ENCODE results near the gene JPT2. TPM values are rescaled to one million over a fixed set of nuclear protein-coding genes. Genes with fewer than 3 reads are reported as not detected.

Gene JPT2
- polyA plus RNA-seq, 3 donors, result 5.4 to 7.5 (median 5.8) TPM

DNA sequence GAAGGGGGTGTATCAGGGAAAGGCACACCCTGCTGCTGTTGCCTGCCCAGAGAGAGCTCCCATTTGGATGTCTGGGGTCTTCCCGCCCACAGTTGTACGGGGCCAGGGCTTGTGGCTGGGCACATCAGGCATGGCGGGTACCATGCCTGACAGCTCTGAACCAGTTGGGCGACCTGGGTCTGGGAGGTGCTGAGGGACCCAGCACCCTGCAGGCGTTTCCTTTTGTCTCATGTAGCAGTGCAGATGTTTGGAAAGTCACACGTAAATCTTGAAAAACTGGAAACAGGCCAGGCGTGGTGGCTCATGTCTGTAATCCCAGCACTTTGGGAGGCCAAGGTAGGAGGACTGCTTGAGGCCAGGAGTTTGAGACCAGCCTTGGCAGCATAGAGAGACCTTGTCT is 8.4 kb upstream of the JPT2 start:
- H3K4me2 ChIP-seq (replicated peaks; ENCODE audit: extremely low read depth, low read length, poor library complexity, severe bottlenecking), result no peak overlapping the region
- H3K9me3 Mint-ChIP-seq, result no peaks in the 10 kb centered on the region
- H3K4me1 ChIP-seq (ENCODE audit: control insufficient read depth in 1 of 2, insufficient read depth in 2 of 2, low read length in 2 of 2), result no peaks in the 10 kb centered on the region
- no peaks in the 10 kb centered on the region for H3K79me2 ChIP-seq (ENCODE audit: insufficient read depth, low read length)
- no peak overlapping the region for H3K9ac ChIP-seq (ENCODE audit: insufficient read depth, low read length, poor library complexity, severe bottlenecking)
- H3K4me3 Mint-ChIP-seq, result no peak overlapping the region
- 98% methylated on average over 7 of the region's 7 CpGs for WGBS (ENCODE audit: insufficient coverage)
- H3K4me3 ChIP-seq (replicated peaks in 1 of 3; ENCODE audit: low read depth in 2 of 3, low read length in 3 of 3), result no peak overlapping the region
- no peak overlapping the region for H2AFZ ChIP-seq (ENCODE audit: insufficient read depth, low read depth, low read length, poor library complexity, severe bottlenecking)
- no peak overlapping the region for H3K27ac Mint-ChIP-seq
- H3K27me3 Mint-ChIP-seq (ENCODE audit: low read depth in 3 of 3), result peaks cover 0 to 4% (median 1%) of the 10 kb centered on the region in 3 donors
- no peaks in the 10 kb centered on the region for H3K9me3 ChIP-seq (replicated peaks in 1 of 2; ENCODE audit: control insufficient read depth in 1 of 2, insufficient read depth in 1 of 2, low read length in 2 of 2)
- H3K36me3 ChIP-seq (replicated peaks in 1 of 2; ENCODE audit: control insufficient read depth in 1 of 2, insufficient read depth in 2 of 2, low read length in 2 of 2), result peaks cover 99% of the 10 kb centered on the region in 2 donors
- H3K36me3 Mint-ChIP-seq, result peaks cover 98 to 99% of the 10 kb centered on the region in 2 donors
- intact Hi-C loops (cut with micrococcal nuclease), result loop anchor here in 1 of 2 donors (10.0 kb wide), 1 partner anchor 55 kb away; the partner anchor contains the start of genes CRAMP1 and IFT140
- no peak overlapping the region for H3K27ac ChIP-seq (ENCODE audit: low read depth in 1 of 2, low read length in 2 of 2)
- TF ChIP-seq, protein P1, sequence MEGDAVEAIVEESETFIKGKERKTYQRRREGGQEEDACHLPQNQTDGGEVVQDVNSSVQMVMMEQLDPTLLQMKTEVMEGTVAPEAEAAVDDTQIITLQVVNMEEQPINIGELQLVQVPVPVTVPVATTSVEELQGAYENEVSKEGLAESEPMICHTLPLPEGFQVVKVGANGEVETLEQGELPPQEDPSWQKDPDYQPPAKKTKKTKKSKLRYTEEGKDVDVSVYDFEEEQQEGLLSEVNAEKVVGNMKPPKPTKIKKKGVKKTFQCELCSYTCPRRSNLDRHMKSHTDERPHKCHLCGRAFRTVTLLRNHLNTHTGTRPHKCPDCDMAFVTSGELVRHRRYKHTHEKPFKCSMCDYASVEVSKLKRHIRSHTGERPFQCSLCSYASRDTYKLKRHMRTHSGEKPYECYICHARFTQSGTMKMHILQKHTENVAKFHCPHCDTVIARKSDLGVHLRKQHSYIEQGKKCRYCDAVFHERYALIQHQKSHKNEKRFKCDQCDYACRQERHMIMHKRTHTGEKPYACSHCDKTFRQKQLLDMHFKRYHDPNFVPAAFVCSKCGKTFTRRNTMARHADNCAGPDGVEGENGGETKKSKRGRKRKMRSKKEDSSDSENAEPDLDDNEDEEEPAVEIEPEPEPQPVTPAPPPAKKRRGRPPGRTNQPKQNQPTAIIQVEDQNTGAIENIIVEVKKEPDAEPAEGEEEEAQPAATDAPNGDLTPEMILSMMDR (IDR thresholded peaks at IDR 0.05), result no peak
- no peak for DNase-seq
- H4K20me1 ChIP-seq (ENCODE audit: insufficient read depth, low read length), result no peaks in the 10 kb centered on the region
- H3K4me1 Mint-ChIP-seq, result no peaks in the 10 kb centered on the region
- H3K27me3 ChIP-seq (ENCODE audit: control insufficient read depth in 2 of 2, insufficient read depth in 2 of 2, low read length in 2 of 2), result no peaks in the 10 kb centered on the region

DNA sequence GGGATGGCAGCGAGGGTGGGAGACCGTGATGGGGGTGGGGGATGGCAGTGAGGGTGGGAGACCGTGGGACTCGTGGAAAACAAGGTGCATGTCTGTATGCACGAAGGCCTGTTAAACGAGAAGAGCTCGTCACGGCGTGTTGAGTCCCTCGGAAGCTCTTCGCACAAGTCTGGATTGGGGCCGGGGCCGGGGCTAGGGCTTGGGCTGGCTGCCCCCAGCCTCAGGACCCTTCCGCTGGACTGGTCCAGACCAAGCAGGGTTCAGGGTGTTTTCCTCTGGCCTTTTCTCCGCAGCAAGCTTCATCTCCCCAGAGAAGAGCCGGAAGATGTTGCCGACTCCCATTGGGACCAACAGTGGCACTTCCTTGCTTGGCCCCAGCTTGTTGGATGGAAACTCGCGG is 7.7 kb upstream of the JPT2 start:
- no peak overlapping the region for H3K4me3 ChIP-seq (replicated peaks in 1 of 3; ENCODE audit: low read depth in 2 of 3, low read length in 3 of 3)
- no peak overlapping the region for H3K27ac ChIP-seq (ENCODE audit: low read depth in 1 of 2, low read length in 2 of 2)
- intact Hi-C loops (cut with micrococcal nuclease), result loop anchor here in 1 of 2 donors (10.0 kb wide), 1 partner anchor 56 kb away; the partner anchor contains the start of genes CRAMP1 and IFT140
- TF ChIP-seq, protein P1 (IDR thresholded peaks at IDR 0.05), result no peak
- H3K9me3 ChIP-seq (replicated peaks in 1 of 2; ENCODE audit: control insufficient read depth in 1 of 2, insufficient read depth in 1 of 2, low read length in 2 of 2), result no peaks in the 10 kb centered on the region
- no peak overlapping the region for H3K4me3 Mint-ChIP-seq
- no peaks in the 10 kb centered on the region for H3K9me3 Mint-ChIP-seq
- H3K36me3 ChIP-seq (replicated peaks in 1 of 2; ENCODE audit: control insufficient read depth in 1 of 2, insufficient read depth in 2 of 2, low read length in 2 of 2), result peaks cover 98 to 99% of the 10 kb centered on the region in 2 donors
- H3K27me3 Mint-ChIP-seq (ENCODE audit: low read depth in 3 of 3), result peaks cover 0 to 4% (median 1%) of the 10 kb centered on the region in 3 donors
- no peaks in the 10 kb centered on the region for H3K4me1 Mint-ChIP-seq
- H2AFZ ChIP-seq (ENCODE audit: insufficient read depth, low read depth, low read length, poor library complexity, severe bottlenecking), result no peak overlapping the region
- no peaks in the 10 kb centered on the region for H3K4me1 ChIP-seq (ENCODE audit: control insufficient read depth in 1 of 2, insufficient read depth in 2 of 2, low read length in 2 of 2)
- DNase-seq, result no peak
- no peak overlapping the region for H3K9ac ChIP-seq (ENCODE audit: insufficient read depth, low read length, poor library complexity, severe bottlenecking)
- no peak overlapping the region for H3K27ac Mint-ChIP-seq
- H3K36me3 Mint-ChIP-seq, result peaks cover 98 to 100% of the 10 kb centered on the region in 2 donors
- H3K4me2 ChIP-seq (replicated peaks; ENCODE audit: extremely low read depth, low read length, poor library complexity, severe bottlenecking), result no peak overlapping the region
- no peaks in the 10 kb centered on the region for H4K20me1 ChIP-seq (ENCODE audit: insufficient read depth, low read length)
- 96% methylated on average over 18 of the region's 19 CpGs for WGBS (ENCODE audit: insufficient coverage)
- no peaks in the 10 kb centered on the region for H3K79me2 ChIP-seq (ENCODE audit: insufficient read depth, low read length)
- H3K27me3 ChIP-seq (ENCODE audit: control insufficient read depth in 2 of 2, insufficient read depth in 2 of 2, low read length in 2 of 2), result no peaks in the 10 kb centered on the region
